ENCODE data around the gene FAM78A. TPM values are rescaled to one million over a fixed set of nuclear protein-coding genes. Genes with fewer than 3 reads are reported as not detected.

Gene FAM78A
- total and polyA plus RNA-seq, 2 of the 8 experiments (the other 6 are each of a cell fraction or from before 2014, with no cell fraction given), result 3.1 TPM

- Histone ChIP-seq H4K20me1 (replicated peaks in 1 of 2; ENCODE audit: control insufficient read depth in 1 of 2, insufficient read depth in 2 of 2, low read length in 2 of 2) (peaks cover 0 to 3% of the 10 kb centered on the region in 2 experiments), H3K4me1 (replicated peaks in 1 of 4; ENCODE audit: control insufficient read depth in 3 of 4, insufficient read depth in 4 of 4, low read length in 3 of 4) (peaks cover 0 to 22% (median 8%) of the 10 kb centered on the region in 4 experiments; a peak in 6 of 7 replicates), H2BK120ac (replicated peaks; ENCODE audit: low read depth, low read length) (no peak overlapping the region), H3K14ac (ENCODE audit: insufficient read length) (no peak overlapping the region), H3K23me2 (ENCODE audit: low read depth, low read length) (peaks cover 6% of the 10 kb centered on the region), H2BK5ac (ENCODE audit: low read depth, low read length) (no peak overlapping the region), H2AK5ac (ENCODE audit: low read depth, low read length) (no peak overlapping the region), H3K36me3 (ENCODE audit: control insufficient read depth in 2 of 4, insufficient read depth in 4 of 4, low read length in 3 of 4) (no peaks in the 10 kb centered on the region), H3K9me3 (ENCODE audit: insufficient read depth in 2 of 2, low read depth in 1 of 2, low read length in 1 of 2) (no peaks in the 10 kb centered on the region), H3K56ac (replicated peaks; ENCODE audit: insufficient read length, low read depth, low read length) (no peak overlapping the region), H2BK12ac (ENCODE audit: low read depth, low read length) (no peak overlapping the region), H3K18ac (ENCODE audit: extremely low read depth, low read length) (no peak overlapping the region), H3K4me3 (ENCODE audit: extremely low read depth in 1 of 4, insufficient read depth in 2 of 4, low read depth in 3 of 4, low read length in 4 of 4) (peak overlapping the region; percentile 42 to 72 (median 47)), H3K9ac (replicated peaks in 1 of 4; ENCODE audit: extremely low read depth in 1 of 4, low read depth in 3 of 4, low read length in 3 of 4) (no peak overlapping the region), H3K27ac (ENCODE audit: low read depth, low read length) (no peak overlapping the region), H4K8ac (ENCODE audit: extremely low read depth, insufficient read depth, low read length) (no peak overlapping the region), H3K4ac (replicated peaks; ENCODE audit: insufficient read length, low read depth, low read length) (no peak overlapping the region), H3K23ac (ENCODE audit: insufficient read length) (no peak overlapping the region), H3K79me2 (ENCODE audit: control insufficient read depth in 1 of 2, insufficient read depth in 2 of 2, low read length in 2 of 2) (no peaks in the 10 kb centered on the region), H3K27me3 (replicated peaks in 1 of 4; ENCODE audit: control insufficient read depth in 3 of 4, extremely low read depth in 1 of 4, insufficient read depth in 3 of 4, low read length in 3 of 4) (peaks cover 2 to 32% (median 23%) of the 10 kb centered on the region in 4 experiments), H3K79me1 (ENCODE audit: low read depth, low read length) (no peaks in the 10 kb centered on the region), H2BK15ac (ENCODE audit: low read length) (no peak overlapping the region), H3K4me2 (ENCODE audit: insufficient read depth in 1 of 2, low read depth in 2 of 2, low read length in 2 of 2) (peak overlapping the region; percentile 55 to 90), H2BK20ac (ENCODE audit: low read length) (no peak overlapping the region), H4K91ac (replicated peaks; ENCODE audit: insufficient read length, low read length) (no peak overlapping the region), H2AFZ (ENCODE audit: low read length) (no peak overlapping the region), H4K5ac (ENCODE audit: insufficient read length, low read depth, low read length) (no peak overlapping the region)
- no peak for FAIRE-seq
- whole genome bisulfite sequencing, 2 experiments (ENCODE audit: extremely low coverage in 1 of 2, insufficient coverage in 1 of 2, insufficient read length in 1 of 2, insufficient replicate concordance in 2 of 2, low coverage in 1 of 2, low lambda C conversion rate in 2 of 2, missing lambda C conversion rate in 1 of 2), result 3% methylated on average over 33 of the region's 78 CpGs; no CpG with 5 or more reads in 1 of the 2 experiments
- CTCF ChIA-PET (ENCODE audit: partially characterized antibody), result interaction anchor here (0.9 kb wide), 1 partner anchor 27 kb away, joined by 3 read pairs; no protein-coding TSS in a partner anchor
- POLR2A ChIA-PET (ENCODE audit: partially characterized antibody), result interaction anchor here (1.6 kb wide), 1 partner anchor 11 kb away, joined by 8 read pairs; the partner anchor contains the start of gene PLPP7
- no peak for DNase-seq (ENCODE audit: low read depth in 1 of 2, low spot score in 2 of 2)
- no peak for TF ChIP-seq GTF2F1 (IDR thresholded peaks at IDR 0.05; ENCODE audit: borderline replicate concordance, low read depth, low read length)
- TF ChIP-seq SIN3A (conservative IDR thresholded peaks at IDR 0.05 in 1 of 2, IDR thresholded peaks at IDR 0.05 in 1 of 2; ENCODE audit: low read depth in 1 of 2, low read length in 2 of 2), result 0 out of 4 replicates have a peak, but pooled peaks of 1 of the 2 experiments have one; percentile 24
- no peak for TF ChIP-seq CBX8 (IDR thresholded peaks at IDR 0.05; ENCODE audit: borderline replicate concordance, low read depth, low read length)
- no peak for TF ChIP-seq TAF7 (optimal IDR thresholded peaks at IDR 0.05; ENCODE audit: borderline replicate concordance, low read depth, low read length)
- TF ChIP-seq KDM5A (IDR thresholded peaks at IDR 0.05; ENCODE audit: low read length), result no peak
- no peak for TF ChIP-seq CTCF (IDR thresholded peaks at IDR 0.05; ENCODE audit: control extremely low read depth in 1 of 3, insufficient read depth in 1 of 3, low read depth in 1 of 3, low read length in 3 of 3)
- peak; percentile 62 for TF ChIP-seq KDM4A (IDR thresholded peaks at IDR 0.05; ENCODE audit: low read depth, low read length, severe bottlenecking)
- TF ChIP-seq CHD2 (IDR thresholded peaks at IDR 0.05; ENCODE audit: low read length), result no peak
- 0 out of 4 replicates have a peak, but pooled peaks of 1 of the 2 experiments have one; percentile 21 for TF ChIP-seq HDAC2 (IDR thresholded peaks at IDR 0.05; ENCODE audit: borderline replicate concordance in 1 of 2, low read depth in 2 of 2, low read length in 2 of 2)
Measured at GRCh38 chr9:131277287-131277909, 1.1 kb upstream of the FAM78A start.

All from H1 (cell line).